HS-27A (cell line): Measurements from ENCODE around the gene ZACN.

Experiments
- DNase-seq: peaks from one replicate; pipeline ENCODE4 v3.0.0-alpha.2; 2012; ENCODE audit warnings: low read depth, missing footprints

ZACN gene

DNA sequence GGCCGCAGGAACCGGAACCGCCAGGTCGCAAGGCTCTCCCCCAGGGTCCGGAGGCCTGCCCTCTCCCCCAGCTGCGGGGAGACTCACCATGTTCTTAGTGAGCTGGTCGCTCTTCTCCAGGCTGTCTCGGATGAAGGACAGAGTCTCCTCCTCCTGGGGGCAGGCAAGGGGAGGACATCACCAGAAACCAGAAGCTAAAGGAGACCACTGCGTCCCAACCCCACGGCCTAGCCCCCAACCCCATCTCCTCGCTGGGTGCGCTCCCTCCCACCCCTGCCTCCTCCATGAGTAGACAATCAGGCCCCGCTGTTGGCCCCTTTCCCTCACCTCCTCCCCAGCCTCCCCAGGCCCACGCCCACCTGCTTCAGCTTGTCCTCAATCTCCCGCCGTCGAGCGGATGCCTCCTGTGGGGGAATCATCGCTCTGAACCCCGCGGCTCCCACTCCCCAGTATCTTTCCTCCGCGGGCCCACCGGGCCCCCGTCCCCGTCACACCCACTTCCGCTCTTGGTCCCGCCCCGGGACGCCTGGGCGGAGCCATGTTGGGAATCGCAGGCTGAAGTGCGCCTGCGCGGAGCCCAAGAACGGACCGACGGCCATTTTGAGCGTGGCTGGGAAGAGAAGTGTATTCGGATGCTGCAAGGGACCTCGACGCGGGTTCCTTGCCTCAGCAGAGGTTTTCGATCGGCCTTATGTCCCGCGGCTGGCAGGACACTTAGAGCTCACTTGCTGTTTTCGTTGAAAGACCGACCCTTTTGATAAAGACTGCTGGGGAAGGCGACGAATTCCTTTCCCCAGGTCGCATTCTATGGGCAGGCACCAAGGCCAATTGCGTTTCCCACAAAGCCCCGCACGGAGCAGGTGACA lies 24.5 kb downstream of the ZACN start, which contains the start of gene EXOC7:
EXOC7 (minus strand) TSS at position 514 of the 866 bp plus-strand sequence; CDS start at position 419, 95 bp downstream.
- peak; percentile 63 for DNase-seq

GRCh38 chr17:76104140-76104895 lies 25.3 kb downstream of the ZACN start:
- no peak for DNase-seq

DNA sequence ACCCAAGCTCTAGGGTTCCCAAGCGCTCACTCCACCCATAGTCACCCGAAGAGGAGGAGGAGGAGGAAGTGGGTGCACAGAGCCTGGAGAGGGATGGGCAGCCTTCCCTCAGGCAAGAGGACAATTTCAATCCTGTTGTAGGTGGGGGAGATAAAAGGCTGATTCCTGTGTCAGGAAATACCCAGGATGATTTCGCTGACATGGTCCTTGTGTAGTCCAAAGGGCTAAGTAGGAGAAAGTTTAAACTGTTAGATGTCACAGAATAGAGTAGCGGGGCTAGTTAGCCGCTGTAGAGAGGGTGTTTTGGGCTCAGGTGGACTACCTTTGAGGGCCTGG lies 25.9 kb downstream of the ZACN start:
- no peak for DNase-seq

GRCh38 chr17:76106703-76107102 lies 27.7 kb downstream of the ZACN start:
- no peak for DNase-seq

DNA sequence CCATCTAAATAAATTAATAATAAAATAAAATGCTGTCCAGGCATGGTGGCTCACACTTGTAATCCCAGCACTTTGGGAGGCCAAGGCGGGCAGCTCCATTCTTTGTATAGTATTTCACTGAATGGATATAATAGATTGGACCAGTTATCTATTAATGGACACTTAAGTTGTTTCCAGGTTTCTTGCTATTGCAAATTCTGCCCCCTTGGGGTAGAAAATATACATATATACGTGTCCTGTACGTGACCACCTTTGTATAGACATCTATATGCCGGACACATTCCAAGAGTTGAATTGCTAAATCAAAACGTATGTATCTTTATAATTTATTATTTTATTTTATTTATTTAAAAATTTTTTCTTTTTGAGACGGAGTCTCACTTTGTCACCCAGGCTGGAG lies 28.5 kb downstream of the ZACN start:
- DNase-seq: no peak

DNA sequence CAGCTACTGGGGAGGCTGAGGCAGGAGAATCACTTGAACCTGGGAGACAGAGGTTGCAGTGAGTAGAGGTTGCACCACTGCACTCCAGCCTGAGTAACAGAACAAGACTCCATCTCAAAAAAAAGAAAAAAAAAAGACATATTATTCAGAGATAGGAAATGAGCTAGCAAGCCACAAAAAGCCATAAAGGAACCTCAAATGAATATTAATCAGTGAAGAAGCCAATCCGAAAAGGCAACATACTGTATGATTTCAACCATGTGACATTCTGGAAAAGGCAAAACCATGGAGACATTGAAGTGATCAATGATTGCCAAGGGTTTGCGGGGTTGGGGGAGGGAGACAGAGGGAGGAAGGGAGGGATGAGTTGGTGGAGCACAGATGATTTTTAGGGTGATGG lies 33.0 kb downstream of the ZACN start:
- no peak for DNase-seq

GRCh38 chr17:76115138-76115754 lies 36.3 kb downstream of the ZACN start:
- no peak for DNase-seq

- DNase-seq: no peak
These were observed 40.7 kb downstream of the ZACN start for GRCh38 chr17:76119409-76120371.

GRCh38 chr17:76120658-76121008 lies 41.7 kb downstream of the ZACN start:
- no peak for DNase-seq

GRCh38 chr17:76121932-76122430 lies 43.0 kb downstream of the ZACN start:
- no peak for DNase-seq

GRCh38 chr17:76122431-76123190 lies 43.6 kb downstream of the ZACN start:
- no peak for DNase-seq

GRCh38 chr17:76123191-76123499 lies 44.2 kb downstream of the ZACN start:
- DNase-seq: no peak

GRCh38 chr17:76123749-76124581 lies 45.0 kb downstream of the ZACN start:
- DNase-seq: no peak

DNA sequence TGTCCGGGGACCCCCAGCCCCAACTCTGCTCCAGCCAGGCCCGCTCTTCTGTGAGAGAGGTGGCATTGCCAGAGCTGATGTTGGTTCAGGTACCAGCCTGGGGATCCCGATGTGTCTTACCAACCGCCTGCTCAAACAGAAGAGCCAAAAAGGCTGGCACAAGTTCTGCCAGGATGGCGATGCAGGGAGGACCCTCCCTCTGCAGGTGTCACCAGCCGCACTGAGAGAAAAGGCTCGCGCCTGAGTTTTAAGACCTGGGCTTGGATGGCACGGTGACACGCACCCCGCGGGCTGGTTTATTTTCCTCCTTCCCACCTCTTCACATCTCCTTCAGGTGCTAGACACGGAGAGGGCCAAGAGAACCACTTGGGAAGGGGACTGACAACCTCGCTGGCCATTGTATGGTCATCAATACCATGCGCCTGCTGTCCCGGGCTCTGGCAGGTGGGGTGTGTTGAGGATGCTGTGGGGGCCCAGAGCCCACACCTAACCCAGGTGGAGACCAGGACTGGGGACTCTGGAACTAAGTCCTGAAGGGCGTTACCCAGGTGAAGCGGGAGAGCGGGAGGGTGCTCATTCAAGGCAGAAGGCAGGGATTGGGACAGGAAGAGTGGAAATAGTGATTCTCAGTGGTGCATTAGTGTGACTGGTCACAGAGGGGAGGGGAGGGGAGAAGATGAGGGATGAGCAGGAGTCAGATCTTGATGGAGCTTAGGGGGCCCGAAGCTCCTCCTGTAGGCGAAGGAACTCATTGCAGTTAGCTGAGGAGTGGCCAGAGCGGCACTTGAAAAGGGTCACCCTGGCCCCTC lies 45.8 kb downstream of the ZACN start:
- no peak for DNase-seq

GRCh38 chr17:76125391-76125675 lies 46.4 kb downstream of the ZACN start:
- no peak for DNase-seq

- DNase-seq: no peak
These were observed 46.9 kb downstream of the ZACN start for GRCh38 chr17:76125922-76126321.

DNA sequence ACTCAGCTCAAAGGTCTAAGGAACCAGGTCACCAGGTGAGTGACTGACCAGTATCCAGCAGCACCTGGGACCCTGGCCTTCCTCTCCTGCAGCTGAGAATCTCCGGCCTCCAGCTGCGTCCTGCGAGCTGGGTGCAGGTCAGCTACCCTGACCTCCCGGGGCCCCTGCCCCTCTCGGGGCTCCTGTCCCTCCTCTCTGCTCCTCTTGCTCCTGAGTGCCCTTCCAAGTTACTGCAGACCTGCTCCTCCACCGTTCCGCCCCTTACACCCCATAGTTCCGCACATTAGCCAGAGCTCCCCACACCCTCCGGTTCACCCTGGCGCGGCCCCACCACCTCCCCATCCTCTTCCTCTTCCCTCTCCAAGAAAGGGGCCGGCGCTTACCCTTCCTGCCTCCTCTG lies 51.5 kb downstream of the ZACN start:
- DNase-seq: no peak

DNA sequence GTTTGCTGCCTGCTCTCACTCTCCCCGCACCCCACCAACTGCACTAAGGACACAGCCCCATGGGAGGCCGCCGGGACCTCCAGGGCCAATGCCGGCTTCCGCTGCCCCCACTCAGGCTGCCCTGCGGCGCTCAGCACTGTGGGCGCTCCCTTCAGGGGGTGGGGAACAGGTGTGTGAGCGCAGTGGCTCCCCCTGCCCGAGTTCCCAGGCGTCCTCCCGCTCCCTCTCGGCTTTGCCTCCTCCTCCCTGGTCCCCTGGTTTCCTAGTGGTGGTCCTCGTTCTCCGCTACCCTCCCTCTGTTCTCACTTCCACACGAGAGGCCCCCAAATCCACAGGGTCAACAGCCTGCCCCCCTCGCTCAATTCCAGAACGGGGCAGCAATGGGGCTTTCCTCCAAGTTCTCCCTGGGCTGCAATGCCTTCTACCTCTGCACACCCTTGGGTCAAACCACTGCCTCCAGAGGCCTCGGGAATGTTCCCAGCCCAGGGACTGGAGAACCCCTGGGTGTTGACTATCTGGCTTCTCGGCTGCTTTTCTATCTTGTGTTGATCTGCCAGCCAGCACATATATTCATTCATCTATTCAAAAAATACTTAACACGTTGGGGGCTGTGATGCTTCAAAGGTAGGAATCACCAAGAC lies 52.2 kb downstream of the ZACN start:
- no peak for DNase-seq
